Smooth muscle cell of the brain vasculature (primary cell): Measurements from ENCODE around the gene PIGC.
A peak's percentile ranks its signal among the peaks of the same experiment; 100 is the strongest.

Experiments
- DNase-seq: peaks from one replicate; pipeline ENCODE4 v3.0.0-alpha.2; 2012; ENCODE audit warnings: low read depth, low spot score

The PIGC gene

DNA sequence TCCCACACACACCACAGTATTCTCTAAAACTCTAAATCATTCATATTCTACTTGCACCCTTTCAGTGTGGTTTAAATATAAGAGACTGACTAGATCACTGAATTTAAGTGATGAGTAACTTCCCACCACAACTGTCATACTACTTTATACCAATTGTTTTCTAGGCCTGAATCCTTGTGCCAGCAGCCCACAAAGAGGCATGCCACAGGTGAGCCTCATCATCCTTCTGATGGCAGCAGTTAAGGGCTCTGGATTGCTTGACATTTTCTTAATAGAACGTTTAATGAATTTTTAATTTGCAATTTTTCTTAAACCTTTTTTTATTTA lies 13.8 kb downstream of the PIGC start:
- no peak for DNase-seq

- peak; percentile 55 for DNase-seq
Measured at GRCh38 chr1:172429331-172430127, 14.3 kb downstream of the PIGC start.

GRCh38 chr1:172427191-172427590 lies 16.7 kb downstream of the PIGC start:
- no peak for DNase-seq

DNA sequence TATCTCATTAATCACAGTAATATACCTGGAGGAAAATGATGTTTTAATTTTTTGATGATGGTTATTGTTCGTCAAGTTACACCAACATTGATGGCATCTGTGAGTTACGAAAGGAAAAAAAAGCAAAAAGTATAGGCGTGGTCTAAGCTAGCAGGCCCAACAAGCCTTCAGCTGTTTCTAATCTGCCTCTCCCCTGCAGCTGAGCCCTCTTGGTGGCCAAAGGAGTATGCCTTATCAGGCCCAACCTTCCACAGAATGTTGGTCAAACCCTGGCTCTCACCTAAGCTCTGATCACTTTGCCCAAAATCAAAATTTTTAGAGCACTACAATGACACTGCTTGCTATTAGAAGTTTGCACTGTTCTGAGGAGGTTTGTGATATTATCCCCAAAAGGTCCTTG lies 18.5 kb downstream of the PIGC start:
- DNase-seq = no peak

GRCh38 chr1:172423336-172423735 lies 20.5 kb downstream of the PIGC start:
- DNase-seq = no peak

DNA sequence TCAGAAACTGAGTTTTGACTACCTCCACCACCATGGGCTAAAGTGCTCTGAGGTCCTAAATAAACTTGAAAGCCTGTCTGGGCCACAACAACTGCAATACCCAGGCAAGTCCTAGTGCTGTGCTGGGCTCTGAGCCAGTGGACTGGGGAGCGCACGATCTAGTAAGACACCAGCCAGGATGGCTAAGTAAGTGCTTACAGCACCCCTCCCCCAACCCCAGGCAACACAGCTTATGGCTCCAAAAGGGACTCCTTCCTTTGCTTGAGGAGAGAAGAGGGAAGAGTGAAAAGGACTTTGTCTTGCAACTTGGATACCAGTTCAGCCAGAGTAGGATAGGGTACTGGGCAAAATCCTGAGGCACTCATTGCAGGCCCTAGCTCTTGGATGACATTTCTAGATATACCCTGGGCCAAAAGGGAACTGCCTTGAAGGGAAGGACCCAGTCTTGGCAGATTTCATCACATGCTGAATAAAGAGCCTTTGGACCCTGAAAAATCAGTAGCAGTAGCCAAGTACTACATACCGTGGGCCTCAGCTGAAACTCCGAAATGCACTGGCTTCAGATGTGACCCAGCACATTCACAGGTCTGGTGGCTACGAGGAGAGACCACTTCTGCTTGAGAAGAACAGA lies 21.8 kb downstream of the PIGC start:
- DNase-seq = no peak

DNA sequence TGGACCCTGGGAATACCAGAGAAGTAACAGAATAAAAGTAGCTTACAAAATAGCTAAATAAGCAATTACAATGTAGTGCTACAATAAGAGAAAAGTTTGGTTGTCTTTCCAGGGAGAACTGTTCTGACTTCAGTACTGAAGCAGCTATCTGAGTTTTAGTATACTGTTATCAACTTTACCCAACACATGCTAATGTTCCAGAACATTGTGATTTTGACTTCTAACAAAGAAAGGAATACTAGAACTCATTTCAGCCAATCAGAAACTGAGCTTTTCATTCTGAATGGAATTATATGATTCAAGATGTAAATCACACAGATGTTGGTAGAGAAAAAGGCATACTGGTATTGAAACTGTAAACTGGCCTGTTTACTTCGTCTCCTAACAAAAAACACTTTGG lies 23.5 kb downstream of the PIGC start, which contains the start of gene C1orf105:
Gene C1orf105 (plus strand): TSS at position 301 of the 400 bp plus-strand sequence. CDS start 201 bp downstream, outside the sequence.
- no peak for DNase-seq

DNA sequence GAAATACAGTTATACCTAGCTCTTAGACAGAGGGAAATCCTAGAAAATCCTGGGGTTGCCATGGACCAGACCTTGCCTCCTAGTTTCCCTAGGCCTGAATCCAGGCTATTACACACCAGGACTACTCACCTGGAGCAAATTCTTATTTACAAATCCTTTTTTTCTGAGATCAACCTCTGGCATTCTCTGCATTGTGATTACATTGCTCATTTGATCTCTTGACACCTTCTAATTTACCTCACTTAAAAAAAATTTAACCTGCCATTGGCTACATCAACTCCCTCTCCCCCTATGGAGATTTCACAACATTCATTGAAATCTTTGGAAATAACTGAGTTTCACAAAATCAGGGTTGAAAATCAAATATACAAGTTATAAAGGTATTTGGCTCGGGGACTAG lies 26.3 kb downstream of the PIGC start:
- no peak for DNase-seq

DNA sequence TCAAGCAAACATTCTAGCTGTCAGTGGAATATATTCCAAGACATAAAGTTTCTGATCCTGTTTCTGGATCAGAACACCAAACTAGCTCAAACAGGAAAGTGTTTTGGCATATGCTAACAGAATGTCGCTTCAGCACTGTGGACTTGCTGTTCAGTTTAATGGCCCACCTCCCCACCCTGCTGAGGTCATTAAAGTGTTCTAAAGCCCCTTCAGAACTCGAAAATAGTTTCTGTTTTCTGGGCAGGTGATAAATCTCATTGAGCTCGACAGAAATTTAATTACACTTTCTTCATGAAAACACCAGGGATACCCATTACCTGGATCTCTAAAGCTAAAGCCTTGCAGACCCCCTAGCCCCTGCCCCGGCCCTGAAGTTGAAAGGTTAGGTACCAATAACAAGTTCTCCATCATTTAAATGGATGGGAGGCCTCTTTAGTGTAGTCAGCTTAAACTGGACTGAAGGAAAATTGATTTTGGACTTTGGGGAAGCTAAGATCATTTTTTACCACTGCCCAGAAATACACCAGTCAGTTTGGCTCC lies 27.3 kb downstream of the PIGC start:
- no peak for DNase-seq

- DNase-seq = no peak
Measured at GRCh38 chr1:172414331-172414730, 29.5 kb downstream of the PIGC start.

DNA sequence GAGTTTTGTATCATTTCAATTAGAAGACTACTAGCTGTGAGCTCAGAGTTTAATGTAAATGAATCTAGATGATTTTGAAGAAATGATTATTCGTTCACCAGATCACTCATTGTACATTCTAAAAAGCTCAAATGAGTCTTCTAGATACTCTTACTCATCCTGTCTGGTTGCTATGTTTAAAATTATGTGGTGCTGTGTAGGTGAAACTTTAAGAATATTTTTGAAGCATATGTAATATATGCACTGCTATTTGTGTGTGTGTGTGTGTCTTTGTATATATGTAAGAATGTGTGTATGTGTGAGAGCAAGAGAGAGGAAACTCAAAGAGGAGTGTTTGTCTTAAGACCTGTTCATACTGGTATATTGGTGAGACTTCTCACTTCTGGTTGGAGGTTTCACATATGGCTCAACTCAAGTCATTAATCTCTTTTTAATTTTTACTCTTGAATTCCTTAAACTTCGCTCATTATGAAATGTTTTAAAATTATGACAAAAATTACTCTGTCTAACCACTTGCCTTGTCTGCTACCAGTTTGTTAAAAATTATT lies 32.0 kb downstream of the PIGC start:
- DNase-seq = no peak

DNA sequence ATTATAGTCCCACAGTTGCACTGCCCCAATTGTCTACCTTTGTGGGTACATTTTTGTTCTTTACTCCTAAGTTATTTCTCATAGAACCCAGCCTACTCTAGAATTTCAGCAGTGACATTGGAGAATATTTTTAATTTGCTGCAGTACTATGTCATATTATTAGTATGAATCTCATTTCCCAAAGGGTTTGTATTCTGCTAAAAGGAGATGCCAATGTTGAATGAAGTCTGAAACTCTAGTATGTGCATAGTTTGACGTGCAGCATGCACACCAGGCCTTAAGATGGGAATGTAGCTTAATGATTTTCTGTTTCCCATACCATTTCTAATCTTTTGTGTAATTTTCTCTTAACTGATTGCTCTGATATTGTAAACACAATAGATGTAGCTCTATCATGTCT lies 33.8 kb downstream of the PIGC start:
- no peak for DNase-seq

GRCh38 chr1:172408958-172409357 lies 34.9 kb downstream of the PIGC start:
- DNase-seq = no peak

GRCh38 chr1:172406968-172407367 lies 36.9 kb downstream of the PIGC start:
- no peak for DNase-seq

- no peak for DNase-seq
Measured at GRCh38 chr1:172405912-172406311, 38.0 kb downstream of the PIGC start.

GRCh38 chr1:172404121-172404520 lies 39.7 kb downstream of the PIGC start:
- DNase-seq = no peak

- DNase-seq = no peak
Measured at GRCh38 chr1:172402878-172403569, 40.8 kb downstream of the PIGC start.

GRCh38 chr1:172401892-172402291 lies 42.0 kb downstream of the PIGC start:
- no peak for DNase-seq

DNA sequence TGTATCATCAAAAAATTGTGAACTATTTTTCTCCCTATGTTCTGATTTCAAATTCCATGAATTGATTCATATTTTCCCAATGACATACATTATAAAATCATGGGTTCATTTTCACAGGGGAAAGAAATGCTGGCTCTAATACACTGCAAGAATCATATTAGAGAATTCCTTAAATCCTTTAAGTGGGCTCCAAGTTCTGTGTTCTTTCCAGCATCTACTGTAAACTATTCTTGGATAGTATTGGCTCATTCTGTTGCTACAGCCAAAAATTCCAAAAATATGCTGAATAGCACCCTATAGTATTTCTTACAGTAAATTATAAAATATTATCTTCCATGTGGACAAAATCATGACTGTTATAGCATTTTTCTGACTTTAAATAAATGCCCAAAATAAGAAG lies 42.4 kb downstream of the PIGC start:
- no peak for DNase-seq

DNA sequence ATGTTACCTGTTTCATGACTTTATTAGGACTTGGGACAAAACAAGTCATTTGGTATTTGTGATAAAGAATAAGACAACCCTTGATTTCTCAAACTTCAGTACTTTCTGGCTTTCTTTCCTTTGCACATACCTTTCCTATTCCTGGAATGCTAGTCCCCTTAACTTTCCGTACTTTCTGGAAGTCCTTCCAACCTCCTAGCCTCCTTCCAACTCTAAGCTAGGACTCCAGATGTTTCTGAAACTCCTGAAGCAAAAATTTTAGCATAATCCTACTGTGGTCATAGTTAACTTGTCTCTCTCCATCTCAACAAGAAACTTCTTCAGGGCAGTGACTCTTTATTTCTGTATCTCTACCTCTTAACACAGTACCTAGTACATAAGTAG lies 43.2 kb downstream of the PIGC start:
- no peak for DNase-seq

GRCh38 chr1:172399756-172400721 lies 43.8 kb downstream of the PIGC start:
- no peak for DNase-seq
